GM18502 (cell line): Measurements from ENCODE around the gene PRDX1.
"Not testable (repeated sequence)": the region's sequence is repeated elsewhere in the genome, so short reads cannot be mapped to it uniquely, and the experiment has no call there.

Experiments
- ATAC-seq: cut with Tn5 transposase; IDR thresholded peaks from one replicate; pipeline ENCODE4 v1.9.1; 2021; ENCODE audit warnings: mild to moderate bottlenecking; ENCODE audit not compliant: unreplicated experiment, poor library complexity

The PRDX1 gene

GRCh38 chr1:45477646-45478045 is 44.0 kb downstream of the PRDX1 start:
- no peak for ATAC-seq

DNA sequence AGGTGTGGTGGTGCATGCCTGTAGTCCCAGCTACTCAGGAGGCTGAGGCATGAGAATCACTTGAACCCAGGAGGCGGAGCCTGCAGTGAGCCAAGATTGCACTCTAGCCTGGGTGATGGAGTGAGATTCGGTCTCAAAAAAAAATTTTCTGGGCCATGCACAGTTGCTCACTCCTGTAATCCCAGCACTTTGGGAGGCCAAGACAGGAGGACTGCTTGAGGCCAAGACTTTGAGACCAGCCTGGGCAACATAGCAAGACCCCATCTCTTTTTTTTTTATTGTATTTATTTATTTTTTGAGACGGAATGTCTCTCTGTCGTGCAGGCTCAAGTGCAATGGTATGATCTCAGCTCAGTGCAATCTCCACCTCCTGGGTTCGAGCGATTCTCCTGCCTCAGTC is 47.5 kb downstream of the PRDX1 start:
- not testable (repeated sequence) for ATAC-seq

- ATAC-seq: no peak
Observed at GRCh38 chr1:45473302-45473701, 48.4 kb downstream of the PRDX1 start.

DNA sequence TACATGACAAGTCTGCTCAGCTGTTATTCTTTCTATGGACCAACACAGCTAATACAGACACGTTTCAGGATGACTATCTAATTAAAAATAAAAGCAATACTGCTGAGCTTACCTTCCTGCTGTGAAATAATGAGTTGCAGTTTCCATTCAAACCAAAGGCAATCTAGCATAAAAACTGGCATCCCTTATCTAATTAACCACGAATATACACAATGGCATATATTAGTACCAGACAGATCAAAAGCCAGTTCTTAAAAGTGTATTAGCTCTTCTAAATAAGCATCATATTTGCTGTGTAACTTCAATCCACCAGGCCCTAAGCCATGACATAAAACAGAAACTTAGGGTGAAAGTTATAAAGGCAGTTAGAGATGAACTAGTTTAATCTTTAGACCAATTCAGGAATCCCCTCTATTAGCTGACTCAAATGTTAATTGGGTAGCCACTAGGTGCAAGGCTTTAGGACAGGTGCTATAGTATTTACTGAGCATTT is 51.3 kb downstream of the PRDX1 start:
- ATAC-seq: no peak

DNA sequence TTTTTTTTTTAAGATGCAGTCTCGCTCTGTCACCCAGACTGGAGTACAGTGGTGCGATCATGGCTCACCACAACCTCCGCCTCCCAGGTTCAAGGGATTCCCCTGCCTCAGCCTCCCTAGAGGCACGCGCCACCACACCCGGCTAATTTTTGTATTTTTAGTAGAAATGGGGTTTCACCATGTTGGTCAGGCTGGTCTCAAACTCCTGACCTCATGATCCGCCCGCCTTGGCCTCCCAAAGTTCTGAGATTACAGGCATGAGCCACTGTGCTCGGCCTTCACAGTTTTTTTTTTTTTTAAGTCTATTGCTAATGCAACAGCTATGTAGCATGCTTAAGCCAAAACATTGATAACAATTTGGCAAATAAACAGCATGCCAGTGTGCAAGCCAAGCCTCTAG is 54.3 kb downstream of the PRDX1 start:
- peak; percentile 60 for ATAC-seq

DNA sequence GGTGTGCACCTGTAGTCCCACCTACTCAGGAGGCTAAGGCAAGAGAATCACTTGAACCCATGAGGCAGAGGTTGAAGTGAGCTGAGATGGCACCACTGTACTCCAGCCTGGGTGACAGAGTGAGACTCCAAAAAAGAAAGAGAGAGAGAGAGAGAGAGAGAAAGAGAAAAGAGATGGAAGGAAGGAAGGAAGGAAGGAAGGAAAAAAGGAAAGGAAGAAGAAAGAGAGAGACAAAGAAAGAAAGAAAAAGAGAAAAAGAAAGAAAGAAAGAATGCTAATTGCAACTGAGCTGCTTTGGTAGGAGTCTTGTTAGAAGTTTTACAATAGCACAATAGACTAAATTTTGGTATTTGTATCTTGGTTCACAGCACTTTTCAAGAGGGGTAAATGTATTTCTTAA is 56.4 kb downstream of the PRDX1 start:
- no peak for ATAC-seq
